HUES6 (cell line): ENCODE data around the gene MRPL44.

ENCODE experiments used
- H3K27ac ChIP-seq: 2 replicates; pipeline ENCODE4 v1.7.0; 2013; ENCODE audit warnings: low read depth, mild to moderate bottlenecking, low read length, inconsistent platforms
- H3K27me3 ChIP-seq: 2 replicates; pipeline ENCODE4 v1.6.1; 2013; ENCODE audit warnings: low read length; ENCODE audit not compliant: control insufficient read depth, insufficient read depth
- H3K36me3 ChIP-seq: 2 replicates; pipeline ENCODE4 v1.6.1; 2013; ENCODE audit warnings: low read length; ENCODE audit not compliant: control insufficient read depth, insufficient read depth
- H3K4me1 ChIP-seq: 2 replicates; pipeline ENCODE4 v1.6.1; 2013; ENCODE audit warnings: low read length; ENCODE audit not compliant: control insufficient read depth, insufficient read depth
- H3K4me3 ChIP-seq: 2 replicates; pipeline ENCODE4 v1.5.1; 2013; ENCODE audit warnings: low read depth, low read length
- H3K9ac ChIP-seq: one replicate; pipeline ENCODE4 v1.6.1; 2013; ENCODE audit warnings: mild to moderate bottlenecking, low read length
- H3K9me3 ChIP-seq: 2 replicates; pipeline ENCODE4 v1.6.1; 2013; ENCODE audit warnings: low read depth, low read length; ENCODE audit not compliant: control insufficient read depth, insufficient read depth

The MRPL44 gene

DNA sequence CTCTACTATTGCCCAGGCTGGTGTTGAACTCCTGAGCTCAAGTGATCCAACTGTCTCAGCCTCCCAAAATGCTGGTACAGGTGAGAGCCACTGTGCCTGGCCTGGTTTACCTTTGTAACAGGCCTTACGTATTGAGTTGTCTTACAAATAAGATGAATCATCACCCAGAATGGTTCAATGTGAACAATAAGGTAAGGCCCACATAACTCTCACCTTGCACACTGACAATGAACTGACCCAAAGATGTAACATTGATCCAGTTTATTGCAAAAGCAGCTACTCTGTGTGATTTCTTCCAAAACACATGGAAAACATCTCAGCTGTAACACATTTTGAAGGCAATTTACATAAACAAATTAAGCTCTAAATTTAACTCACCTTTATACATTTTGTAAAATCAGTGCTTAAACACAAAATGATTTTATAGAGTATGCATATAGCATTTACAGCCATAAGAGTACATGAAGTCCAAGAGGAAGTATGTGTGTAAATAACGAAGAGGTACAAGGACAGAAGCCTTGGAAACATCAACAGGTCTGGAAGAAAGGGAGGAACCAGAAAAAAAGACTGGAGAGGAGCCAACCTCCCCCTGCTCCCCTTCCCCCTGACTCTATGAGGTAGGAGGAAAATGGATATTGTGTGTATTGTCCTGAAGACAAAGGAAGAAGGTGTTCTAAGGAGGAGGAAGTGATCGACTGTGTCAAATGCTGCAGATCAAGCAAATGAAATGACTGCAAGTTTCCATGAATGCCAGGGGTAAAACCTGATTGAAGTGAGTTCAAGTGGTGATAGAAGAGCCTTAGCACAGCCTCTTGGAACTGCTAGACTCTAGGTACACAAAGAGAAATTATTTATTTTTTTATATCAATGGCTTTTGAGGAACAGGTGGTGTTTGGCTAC is 6.6 kb upstream of the MRPL44 start:
- Histone ChIP-seq H3K9ac (no peak overlapping the region), H3K36me3 (no peaks in the 10 kb centered on the region), H3K4me3 (no peak overlapping the region), H3K27ac (no peak overlapping the region), H3K4me1 (peaks cover 27% of the 10 kb centered on the region), H3K27me3 (no peaks in the 10 kb centered on the region), H3K9me3 (no peaks in the 10 kb centered on the region)

DNA sequence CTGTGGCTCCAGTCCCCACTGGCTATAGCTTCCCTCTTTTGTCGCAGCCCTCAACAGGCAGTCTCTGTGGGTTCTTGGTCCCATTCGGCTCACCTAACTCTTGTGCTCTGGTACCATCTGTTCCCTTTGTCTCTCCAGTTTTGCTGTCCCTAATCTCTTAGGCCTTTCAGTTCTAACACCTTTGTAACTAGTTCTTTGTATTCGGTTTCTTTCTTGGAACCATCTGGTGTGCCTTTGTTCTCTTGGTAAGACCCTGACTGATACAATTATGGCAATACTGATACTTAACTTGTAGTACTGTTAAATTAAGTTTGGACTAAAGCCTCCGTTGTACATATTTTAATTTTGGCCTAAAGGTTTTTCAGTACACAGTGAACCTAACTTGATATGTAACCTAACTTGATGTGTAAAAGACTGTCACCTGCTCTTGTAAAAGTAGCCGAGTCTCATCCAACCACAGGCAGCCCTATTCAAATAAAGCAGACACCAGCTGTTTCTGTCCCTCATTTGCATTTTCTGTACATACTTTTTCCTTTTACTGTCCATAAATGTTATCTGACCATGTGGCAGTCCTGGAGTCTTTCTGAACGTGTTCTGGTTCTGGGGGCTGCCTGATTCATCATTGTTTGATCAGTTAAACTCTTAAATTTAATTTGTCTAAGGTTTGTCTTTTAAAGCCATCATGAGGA is 4.8 kb upstream of the MRPL44 start:
- Histone ChIP-seq H3K36me3 (no peaks in the 10 kb centered on the region), H3K27ac (no peak overlapping the region), H3K4me3 (no peak overlapping the region), H3K9me3 (no peaks in the 10 kb centered on the region), H3K4me1 (peaks cover 32% of the 10 kb centered on the region), H3K27me3 (no peaks in the 10 kb centered on the region), H3K9ac (no peak overlapping the region)

DNA sequence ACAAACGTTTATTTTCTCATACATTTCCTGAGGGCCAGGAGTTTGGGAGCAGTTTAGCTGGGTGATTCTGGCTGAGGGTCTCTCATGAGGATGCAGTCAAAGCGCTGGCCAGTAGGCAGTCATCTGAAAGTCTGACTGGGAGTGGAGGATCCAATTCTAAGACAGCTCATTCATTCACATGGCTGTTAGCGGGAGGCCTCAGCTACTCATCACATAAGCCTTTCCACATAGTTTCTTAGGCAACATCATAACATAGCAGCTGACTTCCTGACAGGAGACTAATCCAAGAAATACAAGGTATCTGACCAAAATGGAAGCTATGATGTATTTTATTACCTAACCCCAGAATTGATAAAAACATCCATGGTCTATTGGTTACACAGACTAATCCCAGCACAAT is 2.9 kb upstream of the MRPL44 start:
- H3K4me1 ChIP-seq = peaks cover 27% of the 10 kb centered on the region
- no peaks in the 10 kb centered on the region for H3K9me3 ChIP-seq
- peaks cover 2% of the 10 kb centered on the region for H3K36me3 ChIP-seq
- no peak overlapping the region for H3K27ac ChIP-seq
- H3K27me3 ChIP-seq = no peaks in the 10 kb centered on the region
- no peak overlapping the region for H3K4me3 ChIP-seq
- no peak overlapping the region for H3K9ac ChIP-seq

DNA sequence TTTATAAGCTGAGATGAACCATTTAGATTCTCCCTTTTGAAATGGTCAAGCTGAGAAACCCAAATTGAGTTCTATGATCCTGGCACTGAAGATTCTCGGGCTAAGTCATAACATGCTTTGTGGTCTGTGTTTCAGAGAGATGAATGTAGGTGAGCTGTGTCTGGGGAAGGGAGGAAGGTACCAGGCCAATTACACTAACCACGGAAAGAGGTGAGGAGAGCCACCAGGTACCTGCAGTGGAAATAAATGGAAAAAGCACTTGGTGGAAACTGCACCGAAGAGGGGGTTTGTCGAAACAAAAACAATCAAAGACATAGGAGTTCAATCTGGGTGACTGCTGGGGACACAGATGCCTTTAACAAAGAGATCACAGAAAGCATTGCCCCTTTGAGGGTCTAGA is 963 bp upstream of the MRPL44 start:
- Histone ChIP-seq H3K27ac (no peak overlapping the region), H3K9me3 (no peaks in the 10 kb centered on the region), H3K9ac (no peak overlapping the region), H3K36me3 (peaks cover 20% of the 10 kb centered on the region), H3K4me1 (peaks cover 33% of the 10 kb centered on the region), H3K27me3 (no peaks in the 10 kb centered on the region), H3K4me3 (no peak overlapping the region)

DNA sequence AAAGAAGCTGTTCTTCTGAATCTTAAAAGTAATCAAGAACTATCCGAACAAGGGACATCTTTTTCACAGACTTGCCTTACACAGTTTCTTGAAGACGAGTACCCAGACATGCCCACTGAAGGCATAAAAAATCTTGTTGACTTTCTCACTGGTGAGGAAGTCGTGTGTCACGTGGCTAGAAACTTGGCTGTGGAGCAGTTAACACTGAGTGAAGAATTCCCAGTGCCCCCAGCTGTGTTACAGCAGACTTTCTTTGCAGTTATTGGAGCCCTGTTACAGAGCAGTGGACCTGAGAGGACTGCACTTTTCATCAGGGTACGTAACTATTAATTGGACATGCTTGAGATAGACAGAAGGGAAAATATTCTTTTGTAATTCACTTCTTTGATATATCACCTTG is 2.4 kb downstream of the MRPL44 start:
- peaks cover 45% of the 10 kb centered on the region for H3K36me3 ChIP-seq

DNA sequence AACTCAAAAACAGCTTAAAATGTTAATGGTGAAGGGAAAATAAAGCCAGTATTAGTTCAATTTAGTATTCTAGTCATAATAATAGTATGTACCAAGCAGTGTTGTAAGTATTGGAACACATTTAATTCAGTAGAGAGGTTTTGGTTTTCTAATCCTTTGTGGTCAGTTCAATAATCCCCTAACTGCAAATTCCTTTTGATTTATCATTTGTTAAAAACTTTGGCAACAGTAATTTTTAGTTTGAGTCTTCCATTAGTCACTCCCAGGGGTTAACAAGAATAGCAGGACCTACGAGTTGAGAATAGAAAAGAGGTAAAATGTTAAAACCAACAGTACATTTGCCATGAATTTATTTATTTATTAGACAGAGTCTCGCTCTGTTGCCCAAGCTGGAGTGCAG is 10.7 kb downstream of the MRPL44 start:
- H3K27me3 ChIP-seq = no peaks in the 10 kb centered on the region
- H3K4me1 ChIP-seq = no peaks in the 10 kb centered on the region
- H3K9me3 ChIP-seq = no peaks in the 10 kb centered on the region
- H3K36me3 ChIP-seq = peaks cover 41% of the 10 kb centered on the region
- no peak overlapping the region for H3K9ac ChIP-seq
- H3K4me3 ChIP-seq = no peak overlapping the region
- no peak overlapping the region for H3K27ac ChIP-seq

More for the DNA sequence above, 2.4 kb downstream of the MRPL44 start:
- Histone ChIP-seq H3K9me3 (no peaks in the 10 kb centered on the region), H3K4me1 (peaks cover 27% of the 10 kb centered on the region), H3K27ac (no peak overlapping the region), H3K4me3 (peak overlapping the region; percentile 3; the same call in 1 of the 2 replicates), H3K9ac (no peak overlapping the region), H3K27me3 (no peaks in the 10 kb centered on the region)

DNA sequence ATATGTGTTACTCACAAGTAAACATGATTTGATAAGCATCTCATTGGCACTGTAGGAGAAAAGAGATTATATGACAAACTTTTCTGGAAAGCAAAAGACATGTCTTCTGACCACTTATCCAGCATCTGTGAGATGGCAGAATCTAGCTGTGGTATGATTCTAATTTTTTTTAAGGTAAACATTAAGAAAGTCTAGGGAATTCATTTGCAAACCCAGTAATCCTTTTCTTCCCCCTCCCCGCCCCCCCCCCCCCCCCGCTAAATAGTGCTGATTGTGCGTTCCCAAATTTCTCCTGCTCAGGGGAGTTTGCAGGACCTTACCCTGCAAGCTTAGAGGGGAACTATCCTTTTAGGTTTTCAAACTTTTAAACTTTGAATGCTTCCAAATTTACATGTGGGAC is 12.1 kb downstream of the MRPL44 start:
- H3K4me1 ChIP-seq = no peaks in the 10 kb centered on the region
- no peaks in the 10 kb centered on the region for H3K27me3 ChIP-seq
- H3K9ac ChIP-seq = no peak overlapping the region
- no peaks in the 10 kb centered on the region for H3K9me3 ChIP-seq
- H3K36me3 ChIP-seq = peaks cover 30% of the 10 kb centered on the region
- H3K27ac ChIP-seq = no peak overlapping the region
- no peak overlapping the region for H3K4me3 ChIP-seq

DNA sequence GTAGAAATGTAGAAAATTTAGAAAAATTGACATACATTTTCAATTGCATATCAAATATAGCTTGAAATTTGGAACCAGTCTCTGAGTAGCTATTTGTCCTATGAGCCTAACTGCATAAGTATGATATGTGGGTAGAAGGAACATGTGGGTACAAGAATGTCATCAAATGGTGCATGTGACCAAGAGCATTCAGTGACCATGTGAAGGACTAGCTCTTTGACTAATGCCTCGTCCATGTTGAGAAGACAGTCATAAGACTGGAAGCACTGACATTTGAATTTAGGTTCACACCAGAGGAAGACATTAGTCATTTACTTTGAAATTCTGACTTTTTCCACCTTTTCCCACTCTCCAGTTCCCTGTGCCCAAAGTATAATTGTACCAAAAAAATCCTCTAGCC is 12.6 kb downstream of the MRPL44 start:
- Histone ChIP-seq H3K27me3 (no peaks in the 10 kb centered on the region), H3K4me3 (no peak overlapping the region), H3K4me1 (no peaks in the 10 kb centered on the region), H3K36me3 (peaks cover 27% of the 10 kb centered on the region), H3K27ac (no peak overlapping the region), H3K9ac (no peak overlapping the region), H3K9me3 (no peaks in the 10 kb centered on the region)

DNA sequence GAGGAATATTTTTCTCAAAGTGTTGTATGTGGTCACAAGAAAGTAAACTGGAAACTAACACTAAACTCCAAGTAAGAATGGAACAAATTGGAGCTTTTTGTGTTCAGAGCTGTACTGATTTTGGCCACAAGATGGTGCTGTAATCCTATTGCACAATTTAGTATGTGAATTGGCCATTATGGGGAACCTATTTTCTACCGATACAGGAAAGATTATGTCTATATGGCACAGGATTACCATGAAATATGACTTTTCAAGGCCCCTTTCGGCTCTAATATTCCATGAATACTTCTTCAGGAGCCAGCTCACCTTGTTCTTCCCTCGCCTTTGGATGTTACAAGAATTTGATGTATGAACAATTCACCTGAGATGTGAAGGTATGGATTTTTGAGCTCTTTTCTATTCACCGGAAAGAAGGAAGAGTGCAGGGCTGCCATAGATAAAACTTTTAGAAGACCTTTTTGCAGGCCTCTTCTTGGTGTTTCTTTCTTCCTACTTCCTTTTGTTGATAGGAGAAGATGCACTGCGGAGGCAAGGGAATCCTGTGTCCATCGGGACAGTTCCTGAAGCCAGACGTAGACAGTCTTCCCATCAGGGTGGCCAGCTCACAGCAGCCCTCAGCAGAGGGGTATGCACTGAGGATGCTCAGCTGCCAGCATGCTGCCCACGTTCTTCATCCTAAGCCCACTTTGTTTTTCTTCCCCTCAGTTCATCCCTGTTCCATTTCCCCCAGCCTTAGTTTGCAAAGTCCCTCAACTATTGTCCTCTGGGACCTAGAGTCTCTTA is 13.3 kb downstream of the MRPL44 start:
- Histone ChIP-seq H3K9me3 (no peaks in the 10 kb centered on the region), H3K27ac (no peak overlapping the region), H3K27me3 (no peaks in the 10 kb centered on the region), H3K4me1 (no peaks in the 10 kb centered on the region), H3K9ac (no peak overlapping the region), H3K4me3 (no peak overlapping the region), H3K36me3 (peaks cover 23% of the 10 kb centered on the region)

DNA sequence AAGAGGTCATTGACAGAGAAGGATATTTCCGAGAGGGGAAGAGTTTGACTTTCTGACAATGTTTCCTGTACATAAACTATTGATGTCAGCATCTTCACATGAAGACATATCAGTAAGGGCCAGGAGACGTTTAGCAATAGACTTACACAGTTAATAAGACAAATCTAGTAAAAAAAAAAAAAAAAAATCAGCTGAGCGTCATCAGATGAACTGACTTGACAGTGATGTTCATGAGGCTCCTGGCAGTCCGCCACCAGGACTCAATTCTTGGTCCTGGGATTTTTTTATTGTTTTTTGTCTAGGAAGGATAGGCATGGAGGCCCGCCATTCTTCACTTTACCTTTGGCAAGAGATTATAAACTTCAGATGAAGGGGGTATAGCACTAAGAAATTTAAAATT is 14.5 kb downstream of the MRPL44 start:
- H3K27me3 ChIP-seq = no peaks in the 10 kb centered on the region
- H3K4me3 ChIP-seq = no peak overlapping the region
- H3K36me3 ChIP-seq = peaks cover 26% of the 10 kb centered on the region
- no peak overlapping the region for H3K9ac ChIP-seq
- H3K4me1 ChIP-seq = no peaks in the 10 kb centered on the region
- H3K27ac ChIP-seq = no peak overlapping the region
- no peaks in the 10 kb centered on the region for H3K9me3 ChIP-seq
